GM19099 (cell line): ENCODE results near the gene DTNB.
A peak's percentile ranks its signal among the peaks of the same experiment; 100 is the strongest.

ENCODE experiments used
- POLR2A ChIP-seq: IDR thresholded peaks from 3 replicates; pipeline ENCODE4 v1.6.1; 2011; ENCODE audit warnings: low read depth; ENCODE audit not compliant: insufficient read length; ENCODE audit errors: extremely low read depth

DTNB gene

GRCh38 chr2:25446122-25446521 is 227.3 kb downstream of the DTNB start:
- no peak for TF ChIP-seq POLR2A

DNA sequence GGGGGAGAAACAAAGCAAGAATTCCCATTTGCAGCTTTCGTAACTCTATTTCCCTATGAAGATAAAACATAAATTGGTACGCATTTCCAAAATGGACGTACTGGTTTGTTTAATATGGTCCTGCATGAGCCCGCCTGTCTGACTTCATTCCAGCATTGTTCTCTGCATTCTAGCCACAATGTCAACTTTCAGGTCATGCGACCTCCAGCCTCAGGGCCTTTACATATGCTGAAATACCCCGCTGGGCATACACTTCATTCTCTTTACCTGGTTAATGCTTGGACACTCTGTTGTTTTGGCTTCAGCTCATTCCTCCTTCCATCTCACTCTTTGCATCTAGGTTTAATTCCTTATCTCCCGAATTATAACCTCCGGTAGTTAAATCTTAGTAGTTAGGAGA is 227.9 kb downstream of the DTNB start:
- no peak for TF ChIP-seq POLR2A

- TF ChIP-seq POLR2A, result no peak
Observed at GRCh38 chr2:25444608-25445270, 228.6 kb downstream of the DTNB start.

DNA sequence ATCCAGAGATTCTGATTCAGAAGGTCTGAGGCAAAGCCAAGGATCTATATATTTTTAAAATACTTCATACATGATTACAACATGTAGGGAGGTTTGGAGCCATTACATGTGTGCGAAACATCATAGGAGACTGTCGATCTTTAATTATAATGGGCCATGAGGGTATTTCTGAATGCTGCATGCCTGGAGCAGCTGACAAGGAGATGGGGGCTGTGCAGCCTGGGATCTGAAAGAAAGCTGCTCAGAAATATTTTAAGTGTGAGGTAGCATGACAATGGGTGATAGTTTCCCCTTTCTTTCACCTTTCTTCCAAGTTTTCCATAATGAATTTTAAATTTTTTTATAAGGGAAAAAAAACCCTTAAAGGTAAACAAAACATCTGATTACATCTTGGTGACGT is 229.6 kb downstream of the DTNB start:
- TF ChIP-seq POLR2A, result no peak

- no peak for TF ChIP-seq POLR2A
Observed at GRCh38 chr2:25441353-25441752, 232.0 kb downstream of the DTNB start.

DNA sequence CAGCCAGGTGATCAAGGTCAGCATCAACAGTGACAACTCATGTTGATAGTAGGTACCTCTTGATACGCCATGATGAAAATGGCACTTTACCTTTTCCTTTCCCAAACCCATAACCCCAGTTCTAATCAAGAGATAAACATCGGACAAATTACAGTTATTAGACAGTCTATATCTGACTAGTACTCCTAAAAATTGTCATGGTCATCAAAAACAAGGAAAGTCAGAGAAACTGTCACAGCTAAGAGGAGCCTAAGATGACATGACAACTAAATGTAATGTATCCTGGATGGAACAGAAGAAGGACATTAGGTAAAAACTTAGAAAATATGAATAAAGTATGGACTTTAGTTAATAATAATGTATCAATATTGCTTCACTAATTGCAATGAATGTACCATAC is 234.6 kb downstream of the DTNB start:
- TF ChIP-seq POLR2A, result no peak

GRCh38 chr2:25437881-25438662 is 235.3 kb downstream of the DTNB start:
- TF ChIP-seq POLR2A, result no peak

GRCh38 chr2:25435421-25435820 is 238.0 kb downstream of the DTNB start:
- no peak for TF ChIP-seq POLR2A

- TF ChIP-seq POLR2A, result no peak
Observed at GRCh38 chr2:25431604-25432003, 241.8 kb downstream of the DTNB start.

GRCh38 chr2:25430556-25430955 is 242.8 kb downstream of the DTNB start:
- TF ChIP-seq POLR2A, result peak; percentile 31

- TF ChIP-seq POLR2A, result no peak
Observed at GRCh38 chr2:25426326-25426725, 247.1 kb downstream of the DTNB start.

DNA sequence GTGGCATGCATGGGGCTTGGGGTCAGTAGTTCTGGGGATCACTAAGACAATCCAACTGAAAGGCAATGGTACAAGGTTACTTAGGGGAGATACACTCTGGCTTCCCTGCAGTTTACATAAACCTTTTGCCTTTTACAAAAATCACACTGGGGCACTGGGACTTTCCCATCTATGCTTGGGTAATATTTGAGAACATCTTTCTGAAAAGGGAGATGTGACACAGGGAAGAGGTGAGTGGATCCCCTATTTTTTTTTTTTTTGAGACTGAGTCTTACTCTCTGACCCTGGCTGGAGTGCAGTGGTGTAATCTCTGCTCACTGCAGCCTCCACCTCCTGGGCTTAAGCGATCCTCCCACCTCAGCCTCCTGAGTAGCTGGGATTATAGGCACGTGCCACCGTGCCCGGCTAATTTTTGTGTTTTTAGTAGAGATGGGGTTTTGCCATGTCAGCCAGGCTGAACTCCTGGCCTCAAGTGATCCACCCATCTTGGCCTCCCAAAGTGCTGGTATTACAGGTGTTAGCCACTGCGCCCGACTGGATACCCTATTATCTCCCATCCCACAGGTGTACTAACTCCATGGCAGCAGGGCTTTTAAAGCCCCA is 248.8 kb downstream of the DTNB start:
- TF ChIP-seq POLR2A, result no peak

DNA sequence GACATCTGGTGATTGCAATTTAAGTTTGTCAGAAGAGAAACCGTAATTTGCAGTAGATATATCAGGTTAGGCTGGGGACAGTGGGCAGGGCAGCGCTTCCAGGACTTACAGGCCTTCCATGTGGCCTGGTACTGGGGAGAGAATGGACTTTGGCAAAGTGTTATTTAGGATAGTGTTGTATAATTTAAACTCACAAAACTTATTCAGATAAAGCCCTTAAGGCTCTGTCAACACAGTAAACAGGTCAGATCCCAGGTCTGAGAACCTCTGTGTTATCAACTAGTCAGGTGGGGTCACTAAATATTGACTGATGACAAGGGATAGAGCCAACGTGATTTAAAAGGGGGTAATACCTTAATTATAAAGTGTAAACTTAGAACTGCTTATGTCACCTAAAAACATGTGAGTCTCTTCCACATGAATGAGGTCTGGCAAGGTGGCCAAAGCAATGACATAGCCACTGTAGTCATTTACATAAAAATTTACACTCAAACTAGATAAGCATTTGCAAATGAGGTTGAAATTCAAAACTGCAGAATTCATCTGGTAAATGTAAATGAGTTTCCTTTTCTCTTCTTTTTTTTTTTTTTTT is 251.5 kb downstream of the DTNB start:
- TF ChIP-seq POLR2A, result peak; percentile 75

DNA sequence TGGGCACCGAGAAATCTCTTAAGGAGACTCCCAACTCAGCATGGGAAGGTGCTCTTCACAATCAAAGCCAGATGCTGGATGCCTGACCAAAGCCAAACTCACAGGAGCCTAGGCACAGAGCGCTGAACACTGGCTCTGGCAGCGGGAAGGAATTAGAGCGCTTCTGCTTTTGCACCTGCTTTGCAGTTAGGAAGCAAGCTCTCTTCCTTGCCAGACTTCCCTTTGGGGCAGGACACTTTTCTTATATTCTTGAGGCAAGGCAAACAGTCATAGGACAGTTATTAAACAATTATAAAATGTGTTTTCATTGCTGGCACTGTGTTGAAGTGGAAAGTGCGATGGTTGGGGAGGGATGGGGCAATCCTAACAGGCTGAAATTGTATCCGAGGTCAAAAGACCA is 252.1 kb downstream of the DTNB start:
- no peak for TF ChIP-seq POLR2A

DNA sequence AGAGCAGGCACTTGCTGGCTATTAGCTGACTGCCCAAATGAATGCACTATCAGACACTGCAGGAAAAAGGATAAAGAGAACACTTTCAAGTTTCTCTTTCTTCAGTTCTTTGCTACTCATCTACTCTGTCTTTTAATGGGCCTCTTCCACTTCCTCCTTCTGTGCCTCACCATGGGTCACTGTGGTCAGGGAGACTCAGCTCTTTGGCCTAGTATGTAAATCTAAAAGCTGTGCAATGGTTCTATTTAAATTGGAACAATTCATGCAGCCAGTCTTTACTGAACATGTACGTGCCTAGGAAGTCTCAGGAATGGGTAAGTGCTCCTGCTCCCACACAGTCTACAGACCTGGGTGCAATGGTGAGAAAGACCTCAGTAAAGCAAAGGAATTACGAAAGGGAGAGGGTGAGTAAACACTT is 252.5 kb downstream of the DTNB start:
- TF ChIP-seq POLR2A, result peak; percentile 89
